Cardiac fibroblast (primary cell): ENCODE data around the gene SLC25A30.

Source experiments
- DNase-seq, 2 donors: peaks; one replicate each; pipeline versions ENCODE4 v3.0.0 to v3.0.0-alpha.2; 2010; ENCODE audit warnings: low read depth in 2 of 2
- H3K4me3 ChIP-seq, 2 donors: replicated peaks in 1 of 2; 1 replicate in 1 of 2; 2 replicates in 1 of 2; pipeline ENCODE4 v1.5.1; 2011; ENCODE audit warnings: low read depth in 2 of 2, low read length in 2 of 2, mild to moderate bottlenecking in 2 of 2, moderate library complexity in 1 of 2
- CTCF ChIP-seq: IDR thresholded peaks from one replicate; pipeline ENCODE4 v1.5.1; 2011; ENCODE audit warnings: low read depth, mild to moderate bottlenecking, low read length, inconsistent platforms

The SLC25A30 gene

GRCh38 chr13:45373162-45373547, 45.0 kb downstream of the SLC25A30 start:
- DNase-seq: no peak
- H3K4me3 ChIP-seq: no peak overlapping the region
- no peak for TF ChIP-seq CTCF

GRCh38 chr13:45372189-45373161, 45.7 kb downstream of the SLC25A30 start:
- no peak overlapping the region for H3K4me3 ChIP-seq
- no peak for DNase-seq
- no peak for TF ChIP-seq CTCF

GRCh38 chr13:45370922-45371406, 47.2 kb downstream of the SLC25A30 start:
- peak; percentile 74 to 91 for DNase-seq
- TF ChIP-seq CTCF: peak; percentile 96
- peak overlapping the region in 1 of 2 donors; percentile 15 for H3K4me3 ChIP-seq

- DNase-seq: no peak
- H3K4me3 ChIP-seq: no peak overlapping the region
- TF ChIP-seq CTCF: no peak
Observed at GRCh38 chr13:45369116-45369515, 49.1 kb downstream of the SLC25A30 start.

GRCh38 chr13:45368571-45368970, 49.6 kb downstream of the SLC25A30 start:
- no peak for DNase-seq
- no peak overlapping the region for H3K4me3 ChIP-seq
- no peak for TF ChIP-seq CTCF

GRCh38 chr13:45368005-45368404, 50.2 kb downstream of the SLC25A30 start:
- DNase-seq: no peak
- H3K4me3 ChIP-seq: no peak overlapping the region
- no peak for TF ChIP-seq CTCF

GRCh38 chr13:45367358-45367757, 50.8 kb downstream of the SLC25A30 start:
- peak; percentile 73 to 94 for DNase-seq
- no peak overlapping the region for H3K4me3 ChIP-seq
- no peak for TF ChIP-seq CTCF
